Upper lobe of right lung (tissue), 1 donor: ENCODE data around the gene ARHGAP20. TPM values are rescaled to one million over a fixed set of nuclear protein-coding genes. Genes with fewer than 3 reads are reported as not detected.

Experiments used
- ATAC-seq: fragments of 200-7000 bp; cut with Tn5 transposase; one replicate; pipeline ENCODE4 v1.9.1; 2020; ENCODE audit warnings: mild to moderate bottlenecking, moderate library complexity
- DNase-seq: peaks from one replicate; pipeline ENCODE4 v3.0.0-alpha.2; 2020
- H3K27ac ChIP-seq: fragments of 200-600 bp; one replicate; pipeline ENCODE4 v1.8.0; 2022
- H3K27me3 ChIP-seq: fragments of 200-600 bp; one replicate; pipeline ENCODE4 v1.8.0; 2022; ENCODE audit warnings: mild to moderate bottlenecking
- H3K36me3 ChIP-seq: fragments of 200-600 bp; one replicate; pipeline ENCODE4 v1.8.0; 2022
- H3K4me1 ChIP-seq: fragments of 200-600 bp; one replicate; pipeline ENCODE4 v1.8.0; 2022
- H3K4me3 ChIP-seq: fragments of 200-600 bp; one replicate; pipeline ENCODE4 v1.8.0; 2022; ENCODE audit warnings: mild to moderate bottlenecking
- H3K9me3 ChIP-seq: fragments of 200-600 bp; one replicate; pipeline ENCODE4 v1.8.0; 2022
- intact Hi-C: fragments of 100-400 bp; cut with DNase I; formaldehyde crosslinking; loops from one replicate; pipeline ENCODE4 v1.11.0; 2022
- total RNA-seq: library from RNA; stranded (reverse); fragmentation: NEBNext Ultra II Directional; extraction: Animal tissue kit (Norgen Biotek cat#: 25700); gene quantifications from one replicate; pipeline ENCODE4 v1.2.1, GENCODE V29; 2021
- TF ChIP-seq, protein P1 (sequence below): fragments of 200-600 bp; IDR thresholded peaks from one replicate; pipeline ENCODE4 v1.8.0; 2022; ENCODE audit warnings: antibody characterized with exemption
- donor health status: DM: no; HTN: yes; CAD: no; lungs with severe emphysema.

Gene ARHGAP20
- total RNA-seq, 1 donor from 2014 or later, result 6.6 TPM

DNA sequence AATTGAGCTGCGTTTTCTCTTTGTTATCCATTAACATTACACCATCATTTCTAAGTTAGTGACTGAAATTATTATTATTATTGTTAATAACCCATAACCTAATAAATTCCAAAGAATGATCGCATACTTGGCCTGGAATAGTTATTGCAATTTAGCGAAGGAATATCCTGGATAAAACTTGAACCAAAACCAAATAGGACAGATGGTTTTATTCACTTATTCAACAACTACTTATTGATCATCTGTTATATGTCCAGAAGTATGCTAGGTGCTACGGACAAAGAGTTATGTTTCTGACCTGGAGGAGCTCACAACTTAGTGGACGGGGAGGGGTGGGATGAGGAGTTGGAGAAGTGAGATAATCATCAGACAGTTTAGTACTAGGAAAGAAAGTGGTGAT lies 44.8 kb upstream of the ARHGAP20 start:
- no peaks in the 10 kb centered on the region for H3K27me3 ChIP-seq
- H3K36me3 ChIP-seq, result no peaks in the 10 kb centered on the region
- no peak overlapping the region for H3K4me3 ChIP-seq
- H3K9me3 ChIP-seq, result no peaks in the 10 kb centered on the region
- no peak for DNase-seq
- TF ChIP-seq, protein P1, sequence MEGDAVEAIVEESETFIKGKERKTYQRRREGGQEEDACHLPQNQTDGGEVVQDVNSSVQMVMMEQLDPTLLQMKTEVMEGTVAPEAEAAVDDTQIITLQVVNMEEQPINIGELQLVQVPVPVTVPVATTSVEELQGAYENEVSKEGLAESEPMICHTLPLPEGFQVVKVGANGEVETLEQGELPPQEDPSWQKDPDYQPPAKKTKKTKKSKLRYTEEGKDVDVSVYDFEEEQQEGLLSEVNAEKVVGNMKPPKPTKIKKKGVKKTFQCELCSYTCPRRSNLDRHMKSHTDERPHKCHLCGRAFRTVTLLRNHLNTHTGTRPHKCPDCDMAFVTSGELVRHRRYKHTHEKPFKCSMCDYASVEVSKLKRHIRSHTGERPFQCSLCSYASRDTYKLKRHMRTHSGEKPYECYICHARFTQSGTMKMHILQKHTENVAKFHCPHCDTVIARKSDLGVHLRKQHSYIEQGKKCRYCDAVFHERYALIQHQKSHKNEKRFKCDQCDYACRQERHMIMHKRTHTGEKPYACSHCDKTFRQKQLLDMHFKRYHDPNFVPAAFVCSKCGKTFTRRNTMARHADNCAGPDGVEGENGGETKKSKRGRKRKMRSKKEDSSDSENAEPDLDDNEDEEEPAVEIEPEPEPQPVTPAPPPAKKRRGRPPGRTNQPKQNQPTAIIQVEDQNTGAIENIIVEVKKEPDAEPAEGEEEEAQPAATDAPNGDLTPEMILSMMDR, result no peak
- H3K27ac ChIP-seq, result no peak overlapping the region
- intact Hi-C loops, result no loop called here
- H3K4me1 ChIP-seq, result peaks cover 15% of the 10 kb centered on the region
- ATAC-seq, result no peak

DNA sequence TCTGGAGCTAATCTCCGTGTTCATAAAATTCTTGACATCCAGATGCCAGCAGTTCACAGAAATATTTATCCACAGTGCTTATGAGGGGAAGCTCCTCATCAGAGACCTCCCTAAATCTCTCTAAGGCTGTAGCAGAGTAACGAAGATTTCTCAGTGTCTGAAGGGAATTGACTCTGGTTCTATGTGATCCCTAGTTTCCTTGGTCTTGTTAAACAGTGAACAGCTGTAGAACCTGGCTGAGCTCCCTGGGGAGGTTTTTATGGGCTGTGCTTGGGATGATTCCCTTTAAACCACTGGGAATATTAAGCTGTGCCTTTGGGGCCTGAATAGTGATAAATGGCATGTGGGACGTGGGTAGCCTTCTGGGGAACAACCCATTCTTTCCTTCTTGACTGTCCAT lies 43.7 kb upstream of the ARHGAP20 start:
- Histone ChIP-seq H3K4me1 (peaks cover 15% of the 10 kb centered on the region), H3K4me3 (no peak overlapping the region), H3K36me3 (no peaks in the 10 kb centered on the region), H3K27ac (no peak overlapping the region), H3K9me3 (no peaks in the 10 kb centered on the region), H3K27me3 (no peaks in the 10 kb centered on the region)
- intact Hi-C loops, result no loop called here
- no peak for ATAC-seq
- TF ChIP-seq, protein P1, result no peak
- DNase-seq, result no peak

DNA sequence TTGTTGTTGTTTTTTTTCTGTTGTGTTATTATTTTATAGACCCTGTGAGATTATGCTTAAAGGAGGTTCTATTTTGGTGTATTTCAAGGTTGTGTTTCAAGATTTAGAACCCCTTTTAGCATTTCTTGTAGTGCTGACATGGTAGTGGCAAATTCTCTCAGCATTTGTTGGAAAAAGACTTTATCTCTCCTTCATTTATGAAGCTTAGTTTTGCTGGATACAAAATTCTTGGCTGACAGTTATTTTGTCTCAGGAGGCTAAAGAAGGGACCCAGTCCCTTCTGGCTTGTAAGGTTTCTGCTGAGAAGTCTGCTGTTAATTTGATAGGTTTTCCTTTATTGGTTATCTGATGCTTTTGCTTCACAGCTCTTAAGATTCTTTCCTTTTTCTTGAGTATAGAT lies 40.7 kb upstream of the ARHGAP20 start:
- ATAC-seq (no peak), DNase-seq (no peak)
- Histone ChIP-seq H3K27me3 (no peaks in the 10 kb centered on the region), H3K9me3 (no peaks in the 10 kb centered on the region), H3K27ac (no peak overlapping the region), H3K4me1 (no peaks in the 10 kb centered on the region), H3K4me3 (no peak overlapping the region), H3K36me3 (no peaks in the 10 kb centered on the region)
- TF ChIP-seq, protein P1, result no peak
- intact Hi-C loops, result no loop called here

DNA sequence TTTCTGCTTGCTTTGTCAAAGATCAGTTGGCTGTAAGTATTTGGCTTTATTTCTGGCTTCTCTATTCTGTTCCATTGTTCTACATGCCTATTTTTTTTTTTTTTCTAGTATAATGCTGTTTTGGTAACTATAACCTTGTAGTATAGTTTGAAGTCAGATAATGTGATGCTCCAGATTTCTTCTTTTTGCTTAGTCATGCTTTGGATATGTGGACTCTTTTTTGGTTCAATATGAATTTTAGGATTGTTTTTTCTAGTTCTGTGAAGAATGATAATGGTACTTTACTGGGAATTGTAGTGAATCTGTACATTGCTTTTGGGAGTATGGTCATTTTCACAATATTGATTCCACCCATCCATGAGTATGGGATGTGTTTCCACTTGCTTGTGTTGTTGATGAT lies 37.9 kb upstream of the ARHGAP20 start:
- no peaks in the 10 kb centered on the region for H3K4me1 ChIP-seq
- H3K36me3 ChIP-seq, result no peaks in the 10 kb centered on the region
- intact Hi-C loops, result no loop called here
- no peak overlapping the region for H3K4me3 ChIP-seq
- DNase-seq (no peak), ATAC-seq (no peak)
- TF ChIP-seq, protein P1, result no peak
- no peaks in the 10 kb centered on the region for H3K9me3 ChIP-seq
- H3K27ac ChIP-seq, result no peak overlapping the region
- no peaks in the 10 kb centered on the region for H3K27me3 ChIP-seq

DNA sequence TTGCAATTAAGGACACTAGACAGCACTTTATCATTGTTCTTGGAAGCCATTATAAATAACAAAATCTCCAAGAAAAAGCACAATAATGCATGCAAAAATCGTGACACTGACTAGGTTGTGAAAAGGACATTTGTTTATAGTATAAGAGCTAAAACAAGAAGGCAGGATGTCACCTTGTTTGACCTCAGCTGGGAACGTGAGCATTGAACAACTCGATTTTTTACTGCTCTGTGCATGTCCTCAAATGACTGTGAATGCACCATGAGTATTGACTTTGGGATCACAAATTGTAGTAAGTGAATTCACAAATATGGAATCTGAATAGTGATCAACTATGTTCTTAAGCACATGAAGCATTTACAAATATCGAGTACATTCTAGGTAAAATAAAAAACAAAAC lies 35.3 kb upstream of the ARHGAP20 start:
- ATAC-seq (no peak), DNase-seq (no peak)
- TF ChIP-seq, protein P1, result no peak
- H3K27me3 ChIP-seq, result no peaks in the 10 kb centered on the region
- no peaks in the 10 kb centered on the region for H3K36me3 ChIP-seq
- no peak overlapping the region for H3K4me3 ChIP-seq
- H3K9me3 ChIP-seq, result no peaks in the 10 kb centered on the region
- H3K27ac ChIP-seq, result no peak overlapping the region
- no peaks in the 10 kb centered on the region for H3K4me1 ChIP-seq
- intact Hi-C loops, result no loop called here

DNA sequence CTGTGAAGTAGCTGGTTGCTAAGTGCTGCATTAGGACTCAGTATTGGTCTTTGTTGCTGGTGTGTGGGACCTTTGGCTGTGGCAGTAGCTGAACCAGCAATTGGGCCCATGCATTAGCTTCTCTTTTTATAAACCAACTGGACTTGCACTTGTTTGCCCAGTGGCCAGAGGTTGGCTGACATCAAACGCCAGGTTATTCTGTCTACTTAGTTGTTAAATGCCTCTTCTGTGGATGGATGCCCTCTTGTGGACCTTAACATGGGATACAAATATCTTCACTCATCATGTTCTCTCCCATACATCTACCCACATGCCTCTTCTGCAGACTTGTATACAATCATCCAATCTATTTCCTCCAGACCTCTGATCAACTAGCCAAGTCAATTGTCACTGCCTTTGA lies 26.4 kb upstream of the ARHGAP20 start:
- intact Hi-C loops, result no loop called here
- no peak overlapping the region for H3K4me3 ChIP-seq
- ATAC-seq (no peak), DNase-seq (no peak)
- no peaks in the 10 kb centered on the region for H3K36me3 ChIP-seq
- TF ChIP-seq, protein P1, result no peak
- H3K4me1 ChIP-seq, result no peaks in the 10 kb centered on the region
- no peaks in the 10 kb centered on the region for H3K9me3 ChIP-seq
- no peak overlapping the region for H3K27ac ChIP-seq
- no peaks in the 10 kb centered on the region for H3K27me3 ChIP-seq
